Measurements from ENCODE around the gene ARL6IP4.
"Not testable (repeated sequence)": the region's sequence is repeated elsewhere in the genome, so short reads cannot be mapped to it uniquely, and the experiment has no call there.

ARL6IP4 gene

DNA sequence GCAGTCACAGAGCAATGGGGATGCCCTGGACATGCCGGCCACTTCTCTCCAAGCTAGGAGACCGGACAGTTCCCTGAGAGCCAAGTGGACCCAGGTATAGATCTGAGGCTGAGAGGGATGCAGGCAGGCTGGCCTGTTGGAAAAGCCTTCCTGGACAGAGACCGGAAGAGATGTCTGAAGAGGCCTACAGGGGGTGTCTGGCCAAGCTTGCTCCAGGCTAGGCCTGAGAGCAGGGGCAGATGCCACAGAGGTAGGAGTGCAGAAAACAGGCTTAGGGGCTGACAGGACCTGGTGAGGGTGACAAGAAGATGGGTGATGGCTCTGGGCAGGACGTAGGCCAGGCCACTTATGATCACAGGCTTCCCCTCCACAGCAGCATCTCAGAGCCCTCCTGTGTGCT lies 30.2 kb downstream of the ARL6IP4 start:
- DNase-seq (ENCODE audit: low read depth, low spot score) = no peak

DNA sequence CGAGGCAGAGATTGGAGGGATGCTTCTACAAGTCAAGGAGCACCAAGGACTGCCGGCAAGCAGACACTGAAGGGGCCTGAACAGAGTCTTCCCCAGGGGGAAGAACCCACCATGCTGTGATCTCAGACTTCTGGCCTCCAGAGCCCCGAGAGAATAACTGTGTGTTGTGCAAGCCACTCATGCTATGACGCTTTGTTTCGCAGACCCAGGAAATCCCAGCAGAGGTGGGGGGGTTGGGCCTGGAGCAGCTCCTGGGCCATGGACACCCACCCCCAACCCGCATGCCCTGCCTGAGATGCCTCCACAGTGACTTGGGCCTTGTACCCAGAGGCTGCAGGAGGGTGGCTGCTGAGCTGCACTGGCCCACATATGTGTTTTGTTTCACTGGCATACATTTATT lies 31.2 kb downstream of the ARL6IP4 start:
- no peak for DNase-seq (ENCODE audit: low read depth, low spot score)

DNA sequence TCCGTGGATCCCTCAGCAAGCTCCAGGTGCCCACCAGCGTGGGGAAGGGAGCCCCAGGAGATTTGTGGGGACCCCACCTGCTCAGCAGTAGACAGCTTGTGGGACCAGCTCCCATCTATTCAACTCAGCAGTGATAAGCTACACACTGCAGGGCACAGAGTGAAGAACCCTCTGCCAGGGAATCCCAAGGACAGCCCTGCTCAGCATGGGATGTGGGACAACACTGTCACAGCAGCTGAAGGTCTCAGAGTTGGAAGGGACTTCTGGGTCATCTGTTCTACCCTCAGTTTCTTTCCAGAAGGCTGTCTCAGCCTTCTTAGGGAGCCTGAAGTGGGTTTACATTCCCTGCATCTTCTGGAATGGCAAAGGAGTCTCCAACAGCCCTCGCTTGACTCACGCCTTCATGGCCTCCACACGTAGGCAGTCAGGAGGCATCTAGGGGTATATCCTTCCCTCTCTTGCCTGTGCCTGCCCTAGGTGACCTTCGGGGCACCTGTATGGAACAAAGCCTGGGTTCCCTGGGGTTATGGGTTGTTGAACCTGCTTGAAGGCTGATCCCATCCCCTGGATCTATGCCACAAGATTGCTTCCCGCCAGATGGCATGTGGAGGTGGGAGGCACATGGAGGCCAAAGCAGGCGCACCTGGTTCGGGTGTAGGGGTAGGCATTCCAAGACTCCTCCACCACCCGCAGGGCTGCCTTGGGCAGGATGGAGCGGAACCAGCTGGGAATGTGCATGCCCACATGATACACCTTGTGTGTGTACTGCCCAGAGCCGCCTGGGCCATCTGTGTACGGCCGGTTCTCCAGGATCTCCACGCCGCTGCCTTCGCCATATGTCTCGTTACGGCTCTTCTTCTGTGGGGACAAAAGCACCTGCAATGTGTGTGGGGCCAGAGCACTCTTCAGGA lies 33.0 kb downstream of the ARL6IP4 start:
- DNase-seq (ENCODE audit: low read depth, low spot score) = no peak

DNA sequence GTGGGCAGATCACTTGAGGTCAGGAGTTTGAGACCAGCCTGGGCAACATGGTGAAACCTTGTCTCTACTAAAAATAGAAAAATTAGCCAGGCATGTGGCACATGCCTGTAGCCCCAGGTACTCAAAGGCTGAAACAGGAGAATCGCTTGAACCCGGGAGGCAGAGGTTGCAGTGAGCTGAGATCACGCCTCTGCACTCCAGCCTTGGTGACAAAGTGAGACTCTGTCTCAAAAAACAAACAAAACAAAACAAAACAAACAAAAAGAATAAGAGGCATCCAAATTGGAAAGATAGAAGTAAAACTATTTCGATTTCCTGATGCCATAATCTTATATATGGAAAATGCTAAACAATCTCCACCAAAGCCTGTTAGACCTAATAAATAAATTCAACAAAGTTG lies 34.0 kb downstream of the ARL6IP4 start:
- not testable (repeated sequence) for DNase-seq (ENCODE audit: low read depth, low spot score)

DNA sequence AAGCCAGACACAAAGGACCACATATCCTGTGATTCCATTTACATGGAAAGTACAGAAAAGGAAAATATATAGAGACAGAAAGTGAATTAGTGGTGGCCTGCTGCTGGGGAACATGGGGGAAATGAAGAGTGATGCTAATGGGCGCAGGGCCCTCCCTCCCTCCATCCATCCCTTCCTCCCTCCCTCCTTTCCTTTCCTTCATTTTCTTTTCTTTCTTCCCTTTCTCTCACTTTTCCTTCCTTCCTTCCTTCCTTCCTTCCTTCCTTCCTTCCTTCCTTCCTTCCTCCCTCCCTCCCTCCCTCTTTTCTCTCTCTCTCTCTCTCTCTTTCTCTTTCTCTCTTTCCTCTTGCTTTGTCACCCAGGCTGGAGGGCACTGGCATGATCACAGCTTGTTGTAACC lies 37.3 kb downstream of the ARL6IP4 start:
- DNase-seq (ENCODE audit: low read depth, low spot score) = no peak

DNA sequence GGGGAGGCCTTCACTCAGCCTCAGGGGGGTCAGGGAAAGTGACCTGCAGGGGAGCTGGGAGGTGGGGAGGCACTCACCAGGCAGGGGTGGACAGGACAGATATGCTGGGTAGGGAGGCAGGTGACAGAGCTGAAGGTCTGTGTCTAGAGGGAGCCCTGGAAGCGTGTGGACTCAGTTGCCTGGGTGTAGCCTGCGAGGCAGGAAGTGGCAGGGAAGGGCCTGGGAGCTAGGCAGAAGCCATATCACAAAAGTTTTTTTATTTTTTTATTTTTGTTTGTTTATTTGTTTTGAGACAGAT lies 39.3 kb downstream of the ARL6IP4 start:
- DNase-seq (ENCODE audit: low read depth, low spot score) = no peak

DNA sequence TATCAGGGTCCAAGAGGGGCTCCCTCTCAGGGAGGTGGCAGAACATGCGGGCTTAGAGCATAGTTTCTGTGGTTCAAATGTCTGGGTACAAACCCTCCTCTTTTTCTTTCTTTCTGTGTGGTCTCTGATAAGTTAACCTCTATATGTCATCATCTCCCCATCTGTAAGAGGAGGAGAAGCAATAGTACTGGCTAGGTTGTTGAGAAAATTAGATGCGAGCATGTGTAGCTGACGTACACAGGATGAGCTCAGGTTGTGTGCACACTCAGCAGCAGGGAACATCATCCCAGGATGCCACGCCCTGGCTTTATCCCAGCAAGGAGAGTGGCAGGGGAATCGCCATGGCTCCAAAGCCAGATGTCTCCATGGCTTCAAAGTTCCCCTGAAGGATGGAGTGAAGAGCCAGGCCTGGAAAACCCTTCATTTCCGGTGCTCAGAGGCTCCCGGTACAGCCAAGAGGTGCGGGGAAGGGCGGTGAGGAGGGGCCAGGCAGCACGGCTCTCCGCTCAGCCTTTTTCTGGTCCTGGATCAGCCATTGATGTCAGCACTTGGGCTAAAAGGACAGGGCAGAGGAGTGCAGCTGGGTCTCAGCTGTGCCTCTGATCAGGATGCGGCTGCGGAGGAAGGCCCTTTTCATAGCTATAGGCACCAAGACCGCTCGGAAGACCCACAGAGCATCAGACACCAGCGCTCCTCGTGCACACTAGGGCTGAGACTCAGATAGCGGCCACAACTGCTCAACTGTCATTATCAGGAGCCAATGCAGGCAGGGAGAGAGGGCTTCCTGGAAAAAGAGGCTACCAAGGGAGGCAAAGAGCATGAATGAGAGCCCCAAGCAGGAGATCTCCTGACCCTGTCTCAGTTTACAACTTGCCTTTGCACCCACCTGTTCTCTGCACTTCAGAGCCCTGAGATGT lies 41.5 kb downstream of the ARL6IP4 start:
- DNase-seq (ENCODE audit: low read depth, low spot score) = no peak

DNA sequence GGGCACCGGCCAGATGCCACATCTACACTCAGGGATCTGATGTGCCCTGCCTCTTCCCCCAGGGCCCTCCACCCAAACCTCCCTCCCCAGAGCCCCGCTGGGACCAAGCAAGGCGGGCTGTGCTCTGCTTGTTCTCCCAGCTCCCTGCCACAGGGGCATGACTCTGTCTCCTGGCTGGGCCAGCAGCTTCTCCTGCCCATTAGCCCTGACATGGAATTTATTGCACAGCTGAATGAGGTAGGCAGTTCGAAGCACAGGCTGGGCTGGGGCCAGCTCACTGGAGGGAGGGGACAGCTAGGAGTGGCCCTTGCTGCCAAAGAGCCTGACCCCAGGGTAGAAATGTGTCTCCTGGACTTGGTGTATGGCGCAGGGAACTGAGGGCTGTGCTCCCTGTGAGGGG lies 42.4 kb downstream of the ARL6IP4 start:
- no peak for DNase-seq (ENCODE audit: low read depth, low spot score)

DNA sequence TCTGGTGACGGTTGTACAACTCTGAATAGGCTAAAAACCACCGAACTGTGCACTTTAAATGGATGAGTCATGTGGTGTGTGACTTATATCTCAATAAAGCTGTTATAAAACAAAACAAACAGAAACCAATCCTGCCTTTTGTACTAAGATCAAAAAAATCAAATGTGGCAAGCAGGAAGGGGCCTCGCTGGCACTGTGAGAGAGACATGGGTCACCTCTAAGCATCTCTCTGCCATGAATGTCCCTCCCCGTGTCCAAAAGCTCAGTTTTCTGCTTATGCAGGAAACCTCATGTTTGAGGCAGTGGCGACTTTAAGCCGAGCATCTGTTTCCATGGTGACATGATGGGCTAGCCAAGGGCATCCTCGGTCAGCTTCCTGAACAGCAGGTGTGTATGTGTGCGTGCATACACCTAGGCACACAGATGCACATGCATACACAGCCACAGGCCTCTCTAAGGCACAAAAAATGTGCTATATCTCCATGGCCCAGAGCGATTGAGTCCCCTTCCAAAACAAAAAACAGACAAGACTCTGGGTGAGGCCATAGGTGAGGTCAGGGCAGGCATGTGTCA lies 44.4 kb downstream of the ARL6IP4 start:
- no peak for DNase-seq (ENCODE audit: low read depth, low spot score)

DNA sequence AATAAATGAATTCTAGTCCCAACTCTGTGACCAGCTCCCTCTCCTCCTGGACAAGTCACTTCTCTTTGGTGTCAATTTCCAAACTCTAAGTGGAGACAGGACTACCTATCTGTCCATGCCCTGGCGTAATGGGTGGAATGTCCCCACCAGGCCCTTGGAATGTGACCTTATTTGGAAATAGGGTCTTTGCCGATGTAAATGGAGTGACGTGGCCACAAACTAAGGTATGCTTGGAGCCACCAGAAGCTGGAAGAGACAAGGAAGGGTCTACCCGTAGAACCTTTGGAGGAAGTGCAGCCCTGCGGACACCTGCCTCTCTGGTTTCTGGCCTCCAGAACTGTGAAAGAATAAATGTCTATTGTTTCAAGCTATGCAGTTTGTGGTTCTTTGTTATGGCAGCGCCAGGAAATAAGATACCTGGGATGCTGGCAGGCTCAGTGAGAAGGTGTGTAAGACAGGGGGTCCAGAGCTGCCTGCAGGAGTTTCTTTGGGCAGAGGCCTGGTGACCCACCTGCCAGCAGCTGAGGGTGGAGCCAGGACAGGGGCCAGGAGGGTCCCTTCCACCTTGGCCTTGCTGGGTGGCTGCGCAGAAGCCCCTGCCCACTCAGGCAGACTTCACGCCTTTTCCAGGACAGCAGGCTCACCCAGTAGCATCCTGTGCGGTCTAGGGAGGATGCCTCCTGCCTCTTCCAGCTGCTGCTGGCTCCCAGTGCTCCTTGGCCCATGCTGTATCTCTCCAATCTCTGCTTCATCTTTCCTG lies 45.8 kb downstream of the ARL6IP4 start:
- no peak for DNase-seq (ENCODE audit: low read depth, low spot score)

DNA sequence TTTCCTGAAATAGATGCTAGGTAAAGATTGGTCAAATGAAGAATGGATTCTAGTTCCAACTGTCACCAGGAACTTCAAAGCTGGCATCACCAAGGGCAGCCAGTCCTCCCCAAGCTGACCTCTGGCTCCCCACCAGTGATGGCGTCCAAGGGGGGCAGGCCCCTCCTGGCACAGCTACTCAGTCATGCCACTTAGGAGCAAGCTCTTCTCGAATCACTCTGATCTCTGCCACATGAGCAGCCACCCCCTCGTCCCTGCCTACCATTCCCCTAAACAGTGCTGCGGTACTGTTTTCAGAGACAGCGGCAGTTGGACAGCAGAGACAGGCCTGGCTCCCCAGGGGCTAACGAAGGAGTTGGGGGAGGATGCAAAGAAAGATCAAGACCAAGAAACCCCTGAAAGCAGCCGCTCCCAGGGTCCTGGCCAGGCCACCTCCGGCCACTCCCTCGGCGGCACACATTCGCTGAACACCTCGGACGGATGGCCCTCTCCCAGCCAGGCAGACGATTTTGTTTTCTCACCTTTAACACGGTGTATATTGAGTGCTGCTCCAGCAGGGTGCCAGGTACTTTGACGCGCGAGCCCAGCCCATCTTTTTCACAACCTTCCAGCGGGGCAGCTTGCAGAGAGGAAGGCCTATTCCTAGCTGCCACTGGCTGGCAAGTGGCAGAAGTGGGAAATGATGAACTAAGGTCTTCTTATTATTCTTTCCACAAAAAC lies 47.4 kb downstream of the ARL6IP4 start:
- DNase-seq (ENCODE audit: low read depth, low spot score) = no peak

DNA sequence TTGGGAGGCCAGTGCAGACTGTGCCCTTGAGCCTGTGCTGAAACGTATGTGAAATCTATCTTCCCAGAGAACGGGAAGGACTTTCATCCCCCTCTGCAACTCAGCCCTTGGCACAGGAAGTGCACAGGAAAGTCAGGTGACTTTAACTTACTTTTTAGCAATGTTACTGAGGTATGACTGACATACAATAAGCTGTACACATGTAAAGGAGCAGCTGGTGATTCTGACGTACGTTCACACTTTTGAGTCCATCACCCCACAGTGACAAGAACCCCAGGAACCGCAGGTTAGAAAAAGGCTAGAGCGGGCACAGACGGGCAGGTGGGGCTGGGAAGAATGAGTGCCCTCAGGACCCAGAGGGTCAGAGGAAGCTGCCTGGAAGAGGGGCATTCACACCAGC lies 48.0 kb downstream of the ARL6IP4 start:
- DNase-seq (ENCODE audit: low read depth, low spot score) = no peak

DNA sequence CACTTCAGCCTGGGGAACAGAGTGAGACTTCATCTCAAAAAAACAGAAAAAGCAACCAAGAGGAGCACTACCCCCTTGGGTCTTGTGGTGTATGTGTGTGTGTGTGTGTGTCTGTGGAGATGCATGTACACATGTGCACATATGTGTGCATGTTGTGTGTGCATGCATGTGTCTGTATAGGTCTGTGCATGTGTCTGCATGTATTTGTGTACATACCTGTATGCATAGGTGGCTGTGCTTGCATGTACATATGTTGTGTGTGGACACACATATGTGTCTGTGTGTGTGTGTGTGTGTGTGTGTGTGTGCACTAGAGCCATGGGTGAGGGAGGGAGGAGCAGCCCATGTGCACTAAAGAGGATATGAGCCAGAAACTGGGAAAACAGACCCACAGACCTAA lies 49.1 kb downstream of the ARL6IP4 start:
- DNase-seq (ENCODE audit: low read depth, low spot score) = no peak

DNA sequence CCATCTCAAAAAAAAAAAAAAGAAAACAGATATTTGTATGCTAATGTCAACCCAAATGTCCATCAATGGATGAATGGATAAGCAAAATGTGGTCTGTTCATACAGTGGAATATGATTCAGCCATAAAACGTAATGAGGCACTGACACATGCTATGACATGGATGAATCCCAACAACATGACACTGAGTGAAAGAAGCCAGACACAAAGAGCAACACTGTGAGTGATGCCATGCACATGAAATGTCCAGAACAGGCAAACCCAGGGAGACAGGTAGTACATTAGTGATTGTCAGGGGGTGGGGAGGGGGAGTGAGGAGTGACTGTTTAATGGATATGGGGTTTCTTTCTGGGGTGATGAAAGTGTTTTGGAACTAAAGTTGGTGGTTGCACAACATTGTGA lies 50.2 kb downstream of the ARL6IP4 start:
- DNase-seq (ENCODE audit: low read depth, low spot score) = no peak

DNA sequence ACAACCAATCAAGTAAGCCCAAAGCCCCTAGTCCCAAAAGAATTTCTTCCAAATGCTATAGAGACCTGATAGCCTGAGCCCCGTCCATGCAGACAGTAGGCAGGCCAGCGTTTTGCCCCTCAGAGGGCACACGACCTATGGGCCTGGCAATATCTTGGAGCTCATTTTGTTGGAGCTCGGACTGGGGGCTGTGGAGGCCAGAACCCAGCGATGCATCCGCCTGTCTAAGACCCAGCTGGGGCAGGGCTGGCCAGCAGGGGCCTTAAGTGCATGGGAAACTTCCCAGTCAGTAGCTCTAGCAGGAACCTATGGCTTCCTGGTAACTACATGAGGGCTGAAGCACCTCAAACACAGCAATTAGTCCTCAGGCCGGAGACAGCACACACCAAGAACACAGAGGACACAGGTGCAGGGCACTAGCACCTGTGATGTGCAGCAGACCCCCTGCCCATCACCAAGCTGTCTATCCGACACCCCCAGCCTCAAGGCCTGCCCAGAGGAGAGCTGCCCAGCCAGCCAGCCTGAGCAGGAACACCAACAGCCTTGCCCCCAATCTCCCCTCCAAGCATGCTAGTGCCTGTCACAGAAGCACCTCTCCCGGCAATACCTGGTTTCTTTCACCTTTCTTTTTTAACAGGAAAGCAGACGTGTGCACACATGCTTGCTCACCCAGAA lies 50.8 kb downstream of the ARL6IP4 start:
- DNase-seq (ENCODE audit: low read depth, low spot score) = no peak
